ENCODE data around the gene SPPL3.

The SPPL3 gene

GRCh38 chr12:120943482-120943881 lies 39.3 kb upstream of the SPPL3 start:
- Histone ChIP-seq H2AK5ac (ENCODE audit: low read length) (no peak overlapping the region), H3K4me2 (ENCODE audit: low read length) (no peak overlapping the region), H2BK120ac (ENCODE audit: low read depth, low read length) (no peak overlapping the region), H3K18ac (ENCODE audit: low read length) (no peak overlapping the region), H3K36me3 (ENCODE audit: control insufficient read depth, insufficient read depth, low read length) (no peaks in the 10 kb centered on the region), H3K79me1 (ENCODE audit: low read length) (no peaks in the 10 kb centered on the region), H3K27me3 (ENCODE audit: insufficient read depth, low read length, poor library complexity) (no peaks in the 10 kb centered on the region), H4K5ac (ENCODE audit: low read length) (no peak overlapping the region), H3K4me3 (ENCODE audit: low read length) (no peak overlapping the region), H3K4ac (ENCODE audit: low read depth, low read length) (no peak overlapping the region), H3K23ac (ENCODE audit: low read length) (no peak overlapping the region), H2BK15ac (replicated peaks; ENCODE audit: low read depth) (no peak overlapping the region), H3K27ac (ENCODE audit: low read depth, low read length) (no peak overlapping the region), H3K79me2 (ENCODE audit: control insufficient read depth, insufficient read depth, low read length) (no peaks in the 10 kb centered on the region), H3K4me1 (ENCODE audit: control insufficient read depth, low read depth, low read length) (no peaks in the 10 kb centered on the region), H3K9ac (ENCODE audit: low read length) (no peak overlapping the region), H3K56ac (ENCODE audit: low read length) (no peak overlapping the region), H4K8ac (ENCODE audit: low read depth, low read length) (no peak overlapping the region), H2BK5ac (ENCODE audit: low read length) (no peak overlapping the region)
- no CpG with 5 or more reads among the region's 3 CpGs for WGBS (ENCODE audit: extremely low coverage, insufficient coverage, low lambda C conversion rate)
- DNase-seq = no peak

GRCh38 chr12:120941846-120942405 lies 37.8 kb upstream of the SPPL3 start:
- Histone ChIP-seq H3K79me2 (ENCODE audit: control insufficient read depth, insufficient read depth, low read length) (no peaks in the 10 kb centered on the region), H3K4me3 (ENCODE audit: low read length) (no peak overlapping the region), H3K56ac (ENCODE audit: low read length) (no peak overlapping the region), H2AK5ac (ENCODE audit: low read length) (no peak overlapping the region), H2BK120ac (ENCODE audit: low read depth, low read length) (no peak overlapping the region), H4K8ac (ENCODE audit: low read depth, low read length) (no peak overlapping the region), H3K9ac (ENCODE audit: low read length) (no peak overlapping the region), H3K4me2 (ENCODE audit: low read length) (no peak overlapping the region), H3K27ac (ENCODE audit: low read depth, low read length) (no peak overlapping the region), H3K79me1 (ENCODE audit: low read length) (no peaks in the 10 kb centered on the region), H3K4ac (ENCODE audit: low read depth, low read length) (no peak overlapping the region), H4K5ac (ENCODE audit: low read length) (no peak overlapping the region), H3K36me3 (ENCODE audit: control insufficient read depth, insufficient read depth, low read length) (no peaks in the 10 kb centered on the region), H2BK5ac (ENCODE audit: low read length) (no peak overlapping the region), H3K4me1 (ENCODE audit: control insufficient read depth, low read depth, low read length) (no peaks in the 10 kb centered on the region), H3K27me3 (ENCODE audit: insufficient read depth, low read length, poor library complexity) (no peaks in the 10 kb centered on the region), H2BK15ac (replicated peaks; ENCODE audit: low read depth) (no peak overlapping the region), H3K23ac (ENCODE audit: low read length) (no peak overlapping the region), H3K18ac (ENCODE audit: low read length) (no peak overlapping the region)
- DNase-seq = no peak
- WGBS (ENCODE audit: extremely low coverage, insufficient coverage, low lambda C conversion rate) = no CpG with 5 or more reads among the region's 3 CpGs

DNA sequence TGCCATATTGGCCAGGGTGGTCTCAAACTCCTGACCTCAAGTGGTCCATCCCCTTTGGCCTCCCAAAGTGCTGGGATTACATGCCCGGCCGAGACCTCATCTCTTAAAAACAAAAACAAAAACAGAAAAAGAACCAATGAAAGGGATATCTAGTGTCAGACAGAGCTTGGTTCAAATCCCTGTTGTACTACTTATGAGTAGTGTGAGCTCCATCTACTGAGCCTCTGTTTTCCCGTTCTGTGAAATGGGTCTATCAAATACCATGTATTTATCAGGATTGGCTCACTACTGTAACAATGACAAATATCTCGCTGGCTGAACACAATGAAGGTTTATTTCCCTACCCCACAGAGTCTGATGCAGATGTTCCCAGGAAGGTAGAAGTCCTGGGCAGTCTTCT lies 37.3 kb upstream of the SPPL3 start:
- Histone ChIP-seq H3K23ac (ENCODE audit: low read length) (no peak overlapping the region), H3K4ac (ENCODE audit: low read depth, low read length) (no peak overlapping the region), H3K4me2 (ENCODE audit: low read length) (no peak overlapping the region), H3K18ac (ENCODE audit: low read length) (no peak overlapping the region), H3K79me1 (ENCODE audit: low read length) (no peaks in the 10 kb centered on the region), H2BK120ac (ENCODE audit: low read depth, low read length) (no peak overlapping the region), H3K9ac (ENCODE audit: low read length) (no peak overlapping the region), H3K56ac (ENCODE audit: low read length) (no peak overlapping the region), H2BK5ac (ENCODE audit: low read length) (no peak overlapping the region), H4K8ac (ENCODE audit: low read depth, low read length) (no peak overlapping the region), H2BK15ac (replicated peaks; ENCODE audit: low read depth) (no peak overlapping the region), H3K36me3 (ENCODE audit: control insufficient read depth, insufficient read depth, low read length) (no peaks in the 10 kb centered on the region), H3K79me2 (ENCODE audit: control insufficient read depth, insufficient read depth, low read length) (no peaks in the 10 kb centered on the region), H3K4me3 (ENCODE audit: low read length) (no peak overlapping the region), H4K5ac (ENCODE audit: low read length) (no peak overlapping the region), H3K27ac (ENCODE audit: low read depth, low read length) (no peak overlapping the region), H3K4me1 (ENCODE audit: control insufficient read depth, low read depth, low read length) (no peaks in the 10 kb centered on the region), H2AK5ac (ENCODE audit: low read length) (no peak overlapping the region), H3K27me3 (ENCODE audit: insufficient read depth, low read length, poor library complexity) (no peaks in the 10 kb centered on the region)
- no peak for DNase-seq
- WGBS (ENCODE audit: extremely low coverage, insufficient coverage, low lambda C conversion rate) = no CpG with 5 or more reads among the region's 4 CpGs

- H3K4me2 ChIP-seq (ENCODE audit: low read length) = no peak overlapping the region
- H3K23ac ChIP-seq (ENCODE audit: low read length) = no peak overlapping the region
- no peaks in the 10 kb centered on the region for H3K27me3 ChIP-seq (ENCODE audit: insufficient read depth, low read length, poor library complexity)
- no peak overlapping the region for H2BK5ac ChIP-seq (ENCODE audit: low read length)
- no peak overlapping the region for H2BK120ac ChIP-seq (ENCODE audit: low read depth, low read length)
- H2AK5ac ChIP-seq (ENCODE audit: low read length) = no peak overlapping the region
- no peaks in the 10 kb centered on the region for H3K79me2 ChIP-seq (ENCODE audit: control insufficient read depth, insufficient read depth, low read length)
- no peak overlapping the region for H2BK15ac ChIP-seq (replicated peaks; ENCODE audit: low read depth)
- H3K4me3 ChIP-seq (ENCODE audit: low read length) = no peak overlapping the region
- WGBS (ENCODE audit: extremely low coverage, insufficient coverage, low lambda C conversion rate) = no CpG with 5 or more reads among the region's 5 CpGs
- H3K36me3 ChIP-seq (ENCODE audit: control insufficient read depth, insufficient read depth, low read length) = no peaks in the 10 kb centered on the region
- H3K4ac ChIP-seq (ENCODE audit: low read depth, low read length) = no peak overlapping the region
- no peak overlapping the region for H4K8ac ChIP-seq (ENCODE audit: low read depth, low read length)
- H3K4me1 ChIP-seq (ENCODE audit: control insufficient read depth, low read depth, low read length) = no peaks in the 10 kb centered on the region
- no peak overlapping the region for H4K5ac ChIP-seq (ENCODE audit: low read length)
- no peak overlapping the region for H3K56ac ChIP-seq (ENCODE audit: low read length)
- no peak overlapping the region for H3K27ac ChIP-seq (ENCODE audit: low read depth, low read length)
- no peak for DNase-seq
- no peak overlapping the region for H3K9ac ChIP-seq (ENCODE audit: low read length)
- no peak overlapping the region for H3K18ac ChIP-seq (ENCODE audit: low read length)
- no peaks in the 10 kb centered on the region for H3K79me1 ChIP-seq (ENCODE audit: low read length)
Observed at GRCh38 chr12:120940799-120941198, 36.6 kb upstream of the SPPL3 start.

- DNase-seq = no peak
- Histone ChIP-seq H2BK5ac (ENCODE audit: low read length) (no peak overlapping the region), H2BK15ac (replicated peaks; ENCODE audit: low read depth) (no peak overlapping the region), H3K4me2 (ENCODE audit: low read length) (no peak overlapping the region), H3K79me1 (ENCODE audit: low read length) (no peaks in the 10 kb centered on the region), H3K4me3 (ENCODE audit: low read length) (no peak overlapping the region), H3K9ac (ENCODE audit: low read length) (no peak overlapping the region), H4K8ac (ENCODE audit: low read depth, low read length) (no peak overlapping the region), H2BK120ac (ENCODE audit: low read depth, low read length) (no peak overlapping the region), H3K4ac (ENCODE audit: low read depth, low read length) (no peak overlapping the region), H3K4me1 (ENCODE audit: control insufficient read depth, low read depth, low read length) (no peaks in the 10 kb centered on the region), H3K27ac (ENCODE audit: low read depth, low read length) (no peak overlapping the region), H3K27me3 (ENCODE audit: insufficient read depth, low read length, poor library complexity) (no peaks in the 10 kb centered on the region), H2AK5ac (ENCODE audit: low read length) (no peak overlapping the region), H3K18ac (ENCODE audit: low read length) (no peak overlapping the region), H3K23ac (ENCODE audit: low read length) (no peak overlapping the region), H3K36me3 (ENCODE audit: control insufficient read depth, insufficient read depth, low read length) (no peaks in the 10 kb centered on the region), H3K79me2 (ENCODE audit: control insufficient read depth, insufficient read depth, low read length) (no peaks in the 10 kb centered on the region), H4K5ac (ENCODE audit: low read length) (no peak overlapping the region), H3K56ac (ENCODE audit: low read length) (no peak overlapping the region)
- WGBS (ENCODE audit: extremely low coverage, insufficient coverage, low lambda C conversion rate) = no CpG with 5 or more reads among the region's 5 CpGs
Observed at GRCh38 chr12:120940006-120940405, 35.8 kb upstream of the SPPL3 start.

- DNase-seq = no peak
- no peak overlapping the region for H3K27ac ChIP-seq (ENCODE audit: low read depth, low read length)
Observed at GRCh38 chr12:120939523-120939922, 35.4 kb upstream of the SPPL3 start.

More at GRCh38 chr12:120939523-120939922, 35.4 kb upstream of the SPPL3 start:
- Histone ChIP-seq H4K5ac (ENCODE audit: low read length) (no peak overlapping the region), H3K23ac (ENCODE audit: low read length) (no peak overlapping the region), H3K18ac (ENCODE audit: low read length) (no peak overlapping the region), H3K79me1 (ENCODE audit: low read length) (no peaks in the 10 kb centered on the region), H2AK5ac (ENCODE audit: low read length) (no peak overlapping the region), H4K8ac (ENCODE audit: low read depth, low read length) (no peak overlapping the region), H3K4me2 (ENCODE audit: low read length) (no peak overlapping the region), H3K27me3 (ENCODE audit: insufficient read depth, low read length, poor library complexity) (no peaks in the 10 kb centered on the region), H2BK15ac (replicated peaks; ENCODE audit: low read depth) (no peak overlapping the region), H3K4me3 (ENCODE audit: low read length) (no peak overlapping the region), H3K56ac (ENCODE audit: low read length) (no peak overlapping the region), H3K4ac (ENCODE audit: low read depth, low read length) (no peak overlapping the region), H2BK5ac (ENCODE audit: low read length) (no peak overlapping the region), H2BK120ac (ENCODE audit: low read depth, low read length) (no peak overlapping the region), H3K4me1 (ENCODE audit: control insufficient read depth, low read depth, low read length) (no peaks in the 10 kb centered on the region), H3K36me3 (ENCODE audit: control insufficient read depth, insufficient read depth, low read length) (no peaks in the 10 kb centered on the region), H3K79me2 (ENCODE audit: control insufficient read depth, insufficient read depth, low read length) (no peaks in the 10 kb centered on the region), H3K9ac (ENCODE audit: low read length) (no peak overlapping the region)
- WGBS (ENCODE audit: extremely low coverage, insufficient coverage, low lambda C conversion rate) = no CpG with 5 or more reads among the region's 3 CpGs
